T47D (cell line): Measurements from ENCODE around the gene ZNF724.
"Not testable (repeated sequence)": the region's sequence is repeated elsewhere in the genome, so short reads cannot be mapped to it uniquely, and the experiment has no call there.

Experiments
- DNase-seq, 2 experiments: peaks; one replicate each; pipeline versions ENCODE4 v3.0.0 to v3.0.0-alpha.2; 2011 to 2012; ENCODE audit warnings: low read depth in 1 of 2, low spot score in 1 of 2
- JUND ChIP-seq: IDR thresholded peaks from 2 replicates; pipeline ENCODE4 v1.6.1; 2012; ENCODE audit warnings: low read depth
- in situ Hi-C: cut with HindIII; loops from 2 replicates; pipeline ENCODE4 v1.10.0; 2016; ENCODE audit warnings: low sequenced_read_pairs, low pct_unique_long_range_greater_than_20kb

The ZNF724 gene

DNA sequence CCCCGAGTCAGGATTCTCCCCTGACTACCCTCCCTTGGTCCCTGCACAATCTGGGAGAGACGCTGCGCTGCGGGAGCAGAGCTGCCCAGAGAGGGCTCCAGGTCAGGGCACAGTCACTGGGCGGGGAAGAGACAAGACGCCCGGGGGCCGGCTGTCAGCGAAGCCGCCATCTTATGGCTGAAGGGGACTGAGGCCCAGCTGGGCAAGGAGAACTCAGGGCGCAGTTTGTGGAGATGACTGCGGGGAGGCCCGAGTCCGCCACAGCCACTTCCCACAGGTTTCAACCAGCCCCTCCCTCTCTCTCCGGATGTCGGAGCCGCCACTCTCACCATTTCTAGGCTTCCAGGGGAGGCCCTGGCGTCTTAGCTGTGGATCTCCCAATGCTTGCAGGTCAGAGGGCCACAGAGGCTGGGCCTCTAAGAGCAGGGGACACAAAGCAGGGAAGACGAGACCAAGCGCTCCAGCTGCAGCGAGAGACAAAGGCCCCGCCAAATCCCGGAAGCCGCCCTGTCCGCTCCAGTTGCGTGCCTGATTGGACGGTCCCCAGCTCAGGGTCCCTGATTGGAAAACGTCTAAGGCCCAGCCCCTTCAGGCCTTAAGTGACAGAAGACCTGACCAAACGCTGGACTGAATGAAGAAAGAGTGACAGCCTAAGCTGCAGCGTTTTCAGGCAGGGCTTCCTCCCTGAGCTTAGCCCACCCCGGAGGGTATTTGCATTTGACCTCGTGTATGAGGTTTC is at the start of gene ZNF724:
Gene ZNF724 (minus strand): TSS at position 484 of the 739 bp plus-strand sequence. CDS start 152 bp downstream, at position 332.
- no peak for TF ChIP-seq JUND
- in situ Hi-C loops, result no loop called here
- peak; percentile 75 to 98 for DNase-seq

DNA sequence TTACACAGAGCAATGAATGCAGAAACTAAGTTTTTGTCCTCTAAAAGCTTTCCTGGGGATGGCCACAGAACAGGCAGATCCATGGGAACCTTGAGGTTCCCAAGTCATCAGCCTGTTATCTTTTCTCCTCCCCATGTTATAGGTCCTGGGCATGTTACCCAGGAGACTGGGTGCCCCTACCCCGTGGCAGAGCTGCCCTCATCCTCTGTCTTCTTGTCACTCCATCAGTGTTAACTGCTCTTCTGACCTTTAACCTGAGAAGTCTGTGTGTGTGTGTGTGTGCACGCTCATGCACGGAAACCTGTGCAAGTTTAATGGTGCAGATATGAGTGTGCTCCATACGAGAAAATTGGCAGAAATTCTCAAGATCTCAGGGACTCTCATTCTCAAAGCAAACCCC is 43.9 kb upstream of the ZNF724 start:
- in situ Hi-C loops, result no loop called here
- no peak for DNase-seq

DNA sequence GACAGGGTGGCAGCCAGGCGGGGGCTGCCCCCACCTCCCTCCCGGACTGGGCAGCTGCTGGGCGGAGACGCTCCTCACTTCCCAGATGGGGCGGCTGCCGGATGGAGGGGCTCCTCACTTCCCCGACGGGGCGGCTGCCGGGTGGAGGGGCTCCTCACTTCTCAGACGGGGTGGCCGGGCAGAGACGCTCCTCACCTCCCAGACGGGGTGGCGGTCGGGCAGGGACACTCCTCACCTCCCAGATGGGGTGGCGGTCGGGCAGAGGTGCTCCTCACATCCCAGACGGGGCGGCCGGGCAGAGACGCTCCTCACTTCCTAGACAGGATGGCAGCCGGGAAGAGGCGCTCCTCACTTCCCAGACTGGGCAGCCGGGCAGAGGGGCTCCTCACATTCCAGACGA is 39.8 kb upstream of the ZNF724 start:
- in situ Hi-C loops, DNase-seq: not testable (repeated sequence)

More for the DNA sequence above, 43.9 kb upstream of the ZNF724 start:
- no peak for TF ChIP-seq JUND

DNA sequence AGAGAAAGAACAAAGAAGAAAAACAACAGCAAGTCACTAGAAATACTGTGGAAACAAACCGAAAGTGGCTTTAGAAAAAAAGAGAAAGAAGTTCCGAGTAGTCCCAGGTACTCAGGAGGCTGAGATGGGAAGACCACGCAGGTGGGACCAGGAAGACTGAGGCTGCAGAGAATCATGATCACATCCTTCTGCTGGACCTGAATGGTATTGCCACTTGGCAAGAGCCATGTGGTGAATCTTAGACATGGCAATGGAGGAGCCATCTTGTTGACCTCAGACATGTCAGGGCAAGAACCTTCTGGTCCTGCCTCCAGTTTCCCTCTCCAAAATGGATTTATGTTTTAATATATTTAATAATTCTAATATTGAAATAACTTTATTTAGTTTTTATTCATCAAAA is 37.4 kb upstream of the ZNF724 start:
- no peak for DNase-seq
- TF ChIP-seq JUND, result no peak
- in situ Hi-C loops, result no loop called here

DNA sequence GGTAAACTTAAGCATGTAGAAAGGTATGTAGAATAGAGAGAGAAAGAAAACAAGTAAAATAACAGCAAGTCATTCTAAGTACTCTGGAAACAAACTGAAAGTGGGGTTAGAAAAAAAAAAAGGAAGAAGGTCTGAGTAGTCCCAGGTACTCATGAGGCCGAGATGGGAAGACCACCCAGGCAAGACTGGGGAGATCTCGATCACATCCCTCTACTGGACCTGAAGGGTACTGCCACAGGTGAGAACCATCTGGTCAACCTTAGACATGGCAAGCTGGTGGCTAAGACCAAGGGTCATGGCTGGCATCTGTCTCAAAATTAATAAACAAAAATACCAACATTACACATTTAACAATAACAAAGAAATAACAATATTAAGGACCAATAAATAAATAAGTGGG is 36.3 kb upstream of the ZNF724 start:
- in situ Hi-C loops, result no loop called here
- TF ChIP-seq JUND, result no peak
- DNase-seq, result peak in 1 of 2 experiments; percentile 22

DNA sequence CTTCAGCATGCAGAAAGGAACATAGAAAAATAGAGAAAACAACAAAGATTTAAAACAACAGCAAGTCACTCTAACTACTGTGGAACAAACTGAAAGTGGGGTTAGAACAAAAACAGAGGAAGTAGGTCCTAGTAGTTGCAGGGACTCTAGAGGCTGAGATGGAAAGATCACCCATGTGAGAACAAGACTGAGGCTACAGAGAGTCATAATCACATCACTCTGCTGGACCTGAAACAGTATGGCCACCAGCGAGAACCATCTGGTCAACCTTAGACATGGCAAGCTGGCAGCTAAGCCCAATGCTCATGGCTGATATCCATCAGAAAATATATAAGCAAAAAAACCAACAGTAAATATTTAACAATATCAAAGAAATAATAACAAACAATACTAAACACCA is 35.8 kb upstream of the ZNF724 start:
- DNase-seq, result no peak
- in situ Hi-C loops, result no loop called here
- TF ChIP-seq JUND, result no peak

DNA sequence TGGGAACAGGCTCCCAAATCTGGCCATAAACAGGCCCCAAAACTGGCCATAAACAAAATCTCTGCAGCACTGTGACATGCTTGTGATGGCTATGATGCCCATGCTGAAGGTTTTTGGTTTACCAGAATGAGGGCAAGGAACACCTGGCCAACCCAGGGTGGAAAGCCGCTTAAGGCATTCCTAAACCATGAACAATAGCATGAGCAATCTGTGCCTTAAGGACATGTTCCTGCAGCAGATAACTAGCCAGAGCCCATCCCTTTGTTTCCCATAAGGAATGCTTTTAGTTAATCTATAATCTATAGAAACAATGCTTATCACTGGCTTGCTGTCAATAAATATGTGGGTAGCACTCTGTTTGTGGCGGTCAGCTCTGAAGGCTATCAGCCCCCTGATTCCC is 35.1 kb upstream of the ZNF724 start:
- DNase-seq, in situ Hi-C loops: not testable (repeated sequence)

DNA sequence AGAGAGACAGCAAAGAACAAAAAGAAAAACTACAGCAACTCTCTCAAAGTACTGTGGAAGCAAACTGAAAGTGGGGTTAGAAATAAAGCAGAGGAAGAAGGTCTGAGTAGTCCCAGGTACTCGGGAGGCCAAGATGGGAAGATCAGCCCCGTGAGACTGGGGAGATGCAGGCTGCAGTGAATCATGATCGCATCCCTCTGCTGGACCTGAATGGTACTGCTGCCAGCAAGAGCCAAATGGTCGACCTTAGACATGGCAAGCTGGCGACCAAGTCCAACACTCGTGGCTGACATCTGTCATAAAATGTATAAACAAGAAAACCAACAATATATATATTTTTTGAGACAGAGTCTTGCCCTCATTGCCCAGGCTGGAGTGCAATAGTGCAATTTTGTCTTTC is 33.7 kb upstream of the ZNF724 start:
- DNase-seq, result peak; percentile 19 to 78

DNA sequence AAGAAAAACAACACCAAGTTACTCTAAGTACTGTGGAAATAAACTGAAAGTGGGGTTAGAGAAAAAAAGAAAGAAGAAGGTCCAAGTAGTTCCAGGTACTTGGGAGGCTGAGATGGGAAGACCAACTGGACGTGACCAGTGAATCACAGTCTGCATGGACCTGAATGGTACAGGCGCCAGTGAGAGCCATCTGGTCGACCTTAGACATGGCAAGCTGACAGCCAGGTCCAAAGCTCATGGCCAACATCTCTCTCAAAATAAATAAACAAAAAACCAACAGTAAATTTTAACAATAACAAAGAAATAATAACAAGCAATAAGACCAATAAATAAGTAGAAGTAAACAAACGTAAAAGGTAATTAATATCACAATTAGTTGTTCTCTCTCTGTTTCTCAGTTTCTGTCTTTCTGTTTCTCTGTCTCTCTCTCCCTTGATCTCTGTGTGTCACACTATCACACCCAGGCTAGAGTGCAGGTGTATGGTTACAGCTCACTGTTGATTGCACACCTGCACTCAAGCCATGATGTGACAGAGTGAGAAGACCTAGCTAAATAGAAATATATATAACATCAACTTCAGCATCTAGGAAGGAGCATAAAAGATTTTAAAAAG is 31.6 kb upstream of the ZNF724 start:
- in situ Hi-C loops, result no loop called here
- peak in 1 of 2 experiments; percentile 4 for DNase-seq
- no peak for TF ChIP-seq JUND

More for the DNA sequence above, 33.7 kb upstream of the ZNF724 start:
- in situ Hi-C loops, result no loop called here
- TF ChIP-seq JUND, result no peak

DNA sequence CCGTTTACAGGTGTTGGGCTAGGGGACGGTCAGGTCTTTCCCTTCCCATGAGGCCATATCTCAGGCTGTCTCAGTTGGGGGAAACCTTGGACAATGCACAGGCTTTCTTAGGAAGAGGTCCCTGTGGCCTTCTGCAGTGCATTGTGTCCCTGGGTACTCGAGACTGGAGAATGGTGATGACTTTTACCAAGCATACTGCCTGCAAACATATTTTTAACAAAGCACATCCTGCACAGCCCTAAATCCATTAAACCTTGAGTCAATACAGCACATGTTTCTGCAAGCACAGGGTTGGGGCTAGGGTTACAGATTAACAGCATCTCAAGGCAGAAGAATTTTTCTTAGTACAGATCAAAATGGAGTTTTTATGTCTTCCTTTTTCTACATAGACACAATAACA is 27.9 kb upstream of the ZNF724 start:
- DNase-seq, in situ Hi-C loops: not testable (repeated sequence)

DNA sequence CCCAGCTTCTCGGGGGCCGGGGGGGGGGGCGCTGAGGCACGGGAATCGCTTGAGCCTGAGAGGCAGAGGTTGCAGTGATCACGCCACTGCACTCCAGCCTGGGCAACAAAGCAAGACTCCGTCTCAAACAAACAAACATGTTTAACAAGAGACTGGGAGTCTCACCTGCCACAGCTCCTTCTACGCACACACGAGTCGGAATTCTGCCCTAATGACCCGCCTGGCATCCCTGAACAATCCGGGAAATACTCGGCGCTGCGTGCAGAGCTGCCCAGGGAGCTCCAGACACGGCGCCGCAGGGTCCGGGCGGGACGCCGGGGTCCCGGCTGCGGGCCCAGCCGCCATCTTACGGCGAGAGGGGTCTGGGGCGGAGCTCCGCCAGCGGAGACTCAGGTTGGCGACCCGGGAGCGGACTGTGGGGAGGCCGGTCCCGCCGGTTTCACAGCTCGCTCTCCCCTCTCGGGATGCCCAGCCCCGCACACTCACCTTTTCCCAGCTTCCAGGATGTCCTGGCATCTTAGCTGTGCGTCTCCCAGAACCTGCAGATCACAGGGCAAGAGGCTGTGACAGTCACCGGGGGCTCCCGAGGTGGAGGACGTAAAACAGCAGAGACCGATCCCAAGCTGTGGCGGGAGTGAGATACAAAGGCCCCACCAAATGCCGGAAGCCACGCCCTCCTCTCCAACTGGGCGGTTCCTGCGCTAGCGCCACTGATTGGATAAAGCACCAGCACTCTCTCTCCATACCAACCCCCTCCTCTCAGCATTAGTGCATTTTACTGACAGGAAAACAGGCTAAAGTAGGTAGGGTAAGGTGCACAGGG is 23.6 kb upstream of the ZNF724 start:
- no peak for TF ChIP-seq JUND
- in situ Hi-C loops, result no loop called here
- DNase-seq, result peak; percentile 78 to 92

DNA sequence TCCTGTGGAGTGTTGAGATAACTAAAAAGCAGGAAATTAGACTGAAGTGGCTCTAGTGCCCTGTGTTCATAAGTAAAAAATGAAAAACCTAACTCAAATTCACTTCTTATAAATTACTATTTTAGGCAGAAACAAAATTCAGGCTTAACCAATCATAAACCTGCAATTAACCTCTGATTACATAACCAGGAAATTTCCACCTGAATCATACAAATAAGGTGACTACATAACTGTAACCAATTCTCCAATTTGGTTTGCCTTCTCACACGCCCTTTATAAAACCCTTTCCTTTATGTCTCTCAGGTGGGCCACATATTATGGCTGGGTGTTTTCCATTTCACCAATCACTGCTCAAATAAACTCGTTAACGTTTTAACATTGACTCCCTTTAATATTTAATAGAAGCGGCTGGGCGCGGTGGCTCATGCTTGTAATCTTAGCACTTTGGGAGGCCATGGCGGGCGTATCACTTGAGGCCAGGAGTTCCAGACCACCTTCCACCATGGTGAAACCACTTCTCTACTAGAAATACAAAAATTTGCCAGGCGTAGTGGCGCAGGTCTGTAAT is 22.9 kb upstream of the ZNF724 start:
- TF ChIP-seq JUND, result no peak
- in situ Hi-C loops, result no loop called here
- no peak for DNase-seq
